Right ventricle myocardium superior (tissue), 1 donor: ENCODE measurements around the gene RALGAPA2. TPM values are rescaled to one million over a fixed set of nuclear protein-coding genes. Genes with fewer than 3 reads are reported as not detected.
A peak's percentile ranks its signal among the peaks of the same experiment; 100 is the strongest.

Experiments used
- ATAC-seq: fragments of 200-7000 bp; cut with Tn5 transposase; one replicate; pipeline ENCODE4 v1.9.1; 2020; ENCODE audit warnings: mild to moderate bottlenecking; ENCODE audit not compliant: poor library complexity
- DNase-seq: peaks from one replicate; pipeline ENCODE4 v3.0.0-alpha.2; 2020
- intact Hi-C: fragments of 100-400 bp; cut with DNase I; formaldehyde crosslinking; loops from one replicate; pipeline ENCODE4 v1.11.2; 2022
- total RNA-seq: library from RNA; stranded (reverse); fragmentation: NEBNext Ultra II Directional; extraction: Animal tissue kit (Norgen Biotek cat#: 25700); gene quantifications from one replicate; pipeline ENCODE4 v1.2.1, GENCODE V29; 2021
- donor health status: DM: no; HTN: yes; CAD: no; lungs with severe emphysema.

The RALGAPA2 gene
- total RNA-seq, 1 donor from 2014 or later = 15.5 TPM

GRCh38 chr20:20386192-20386591 lies 326.3 kb downstream of the RALGAPA2 start:
- no peak for ATAC-seq

GRCh38 chr20:20375862-20376261 lies 336.6 kb downstream of the RALGAPA2 start:
- DNase-seq (no peak), ATAC-seq (no peak)
- intact Hi-C loops = no loop called here

More at GRCh38 chr20:20386192-20386591, 326.3 kb downstream of the RALGAPA2 start:
- intact Hi-C loops = no loop called here
- no peak for DNase-seq

DNA sequence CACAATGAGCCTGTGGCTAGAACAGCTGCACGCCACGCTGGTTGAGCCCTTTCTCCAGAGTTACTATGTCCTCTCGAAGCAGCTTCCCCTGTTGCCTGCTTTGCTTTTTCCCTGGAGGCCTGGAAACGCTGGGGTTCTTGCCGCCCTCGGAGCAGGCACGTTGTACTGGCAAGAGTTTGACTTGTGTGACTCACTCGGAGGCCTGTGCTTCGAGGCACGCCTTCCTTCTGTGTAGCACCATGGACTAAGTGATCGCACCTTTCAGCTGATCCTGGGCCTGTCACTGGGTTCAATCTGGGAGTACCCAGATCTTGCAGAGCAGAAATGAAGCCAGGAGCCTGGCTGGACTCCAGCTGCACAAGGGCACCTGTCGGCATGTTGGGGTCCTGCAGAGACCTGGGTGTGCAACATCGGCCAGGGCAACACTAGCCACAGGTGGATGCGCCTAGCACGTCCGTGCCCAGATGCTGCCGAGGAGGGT lies 339.3 kb downstream of the RALGAPA2 start:
- intact Hi-C loops = no loop called here
- DNase-seq (no peak), ATAC-seq (no peak)

DNA sequence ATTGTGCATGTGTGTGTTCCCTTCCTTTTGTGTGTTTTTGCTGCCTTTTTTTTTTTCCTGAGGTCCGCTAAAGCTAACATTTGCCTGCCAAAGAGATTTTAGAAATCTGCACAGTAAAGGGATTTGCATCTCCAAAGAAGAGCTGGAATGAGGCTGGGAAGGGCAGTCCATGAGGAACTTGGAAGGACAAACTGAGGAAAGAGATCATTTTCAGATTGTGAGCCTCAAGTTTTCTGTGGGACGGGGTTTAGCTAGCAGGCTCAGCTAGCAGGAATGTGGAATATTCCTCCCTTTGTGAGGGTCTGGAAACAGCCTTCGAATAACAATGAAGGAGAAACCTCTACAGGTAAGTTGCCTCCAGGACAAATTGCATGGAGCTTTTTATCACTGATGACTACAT lies 340.8 kb downstream of the RALGAPA2 start:
- ATAC-seq = no peak
- intact Hi-C loops = no loop called here
- DNase-seq = no peak

GRCh38 chr20:20371083-20371482 lies 341.4 kb downstream of the RALGAPA2 start:
- no peak for ATAC-seq
- intact Hi-C loops = no loop called here
- DNase-seq = no peak

- DNase-seq = no peak
- no peak for ATAC-seq
- intact Hi-C loops = no loop called here
Measured at GRCh38 chr20:20370094-20370575, 342.3 kb downstream of the RALGAPA2 start.

- ATAC-seq (peak; percentile 36), DNase-seq (no peak)
- intact Hi-C loops = loop anchor here (10.0 kb wide), 1 partner anchor 205 kb away; no protein-coding TSS in a partner anchor
Measured at GRCh38 chr20:20369250-20370093, 343.0 kb downstream of the RALGAPA2 start.

GRCh38 chr20:20368418-20369249 lies 343.8 kb downstream of the RALGAPA2 start:
- ATAC-seq = no peak
- intact Hi-C loops = loop anchor here (10.0 kb wide), 1 partner anchor 206 kb away; no protein-coding TSS in a partner anchor
- no peak for DNase-seq

- intact Hi-C loops = loop anchor here (10.0 kb wide), 1 partner anchor 207 kb away; no protein-coding TSS in a partner anchor
- ATAC-seq (no peak), DNase-seq (no peak)
Measured at GRCh38 chr20:20367575-20368417, 344.6 kb downstream of the RALGAPA2 start, which contains the start of gene INSM1. INSM1 (plus strand) TSS chr20:20368104; CDS start chr20:20368268, 164 bp downstream.

DNA sequence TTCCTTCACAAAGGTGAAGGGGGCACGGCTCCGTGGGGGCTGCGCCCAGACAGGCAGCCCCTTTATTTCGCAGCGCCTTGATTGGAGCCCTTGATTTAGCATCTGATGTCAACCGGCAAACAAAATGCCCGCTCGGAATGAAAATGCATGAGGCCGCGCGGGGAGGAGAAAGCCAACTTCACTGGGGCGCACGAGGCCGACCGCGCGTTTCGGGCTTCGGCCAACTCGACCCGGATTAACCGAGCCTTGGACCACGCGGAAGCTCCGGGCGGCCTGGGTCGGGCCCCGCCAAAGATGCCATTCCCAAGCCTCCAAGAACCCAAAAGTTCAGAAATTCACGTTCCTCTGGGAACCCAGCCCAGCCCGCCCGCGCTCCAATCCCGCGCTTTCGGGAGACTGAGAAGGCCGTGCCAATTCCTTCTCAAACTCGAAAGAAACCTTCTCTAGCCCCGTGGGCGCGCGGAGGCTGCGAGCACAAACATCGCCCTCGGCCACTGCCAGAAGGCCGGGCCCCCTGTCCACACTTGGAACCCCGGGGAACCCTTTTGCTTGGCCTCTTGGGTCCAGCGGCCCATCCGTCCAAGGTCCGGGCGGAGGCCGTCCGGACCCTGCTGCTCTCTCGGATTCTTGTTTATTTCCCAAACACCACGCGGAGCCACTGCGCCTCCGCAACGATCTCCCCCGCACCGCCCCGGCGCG lies 345.4 kb downstream of the RALGAPA2 start:
- DNase-seq (no peak), ATAC-seq (no peak)
- intact Hi-C loops = loop anchor here (10.0 kb wide), 1 partner anchor 208 kb away; no protein-coding TSS in a partner anchor

DNA sequence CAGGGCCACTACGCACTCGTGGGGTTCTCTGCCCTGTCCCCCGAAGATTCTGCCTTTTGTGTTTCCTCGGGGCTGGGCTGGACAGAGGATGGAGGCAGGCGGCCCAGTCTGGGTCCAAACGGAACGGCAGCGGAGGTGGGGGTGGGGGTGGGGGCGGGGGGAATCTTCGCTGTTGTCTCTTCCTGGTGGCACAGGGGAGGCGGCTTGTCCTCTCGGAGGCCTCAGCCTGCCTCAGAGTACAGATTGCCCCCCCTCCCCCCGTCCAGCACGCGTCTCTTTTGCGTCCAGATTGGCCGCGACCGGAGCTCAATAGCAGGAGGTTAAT lies 345.9 kb downstream of the RALGAPA2 start:
- intact Hi-C loops = loop anchor here (10.0 kb wide), 1 partner anchor 208 kb away; no protein-coding TSS in a partner anchor
- DNase-seq (no peak), ATAC-seq (no peak)

DNA sequence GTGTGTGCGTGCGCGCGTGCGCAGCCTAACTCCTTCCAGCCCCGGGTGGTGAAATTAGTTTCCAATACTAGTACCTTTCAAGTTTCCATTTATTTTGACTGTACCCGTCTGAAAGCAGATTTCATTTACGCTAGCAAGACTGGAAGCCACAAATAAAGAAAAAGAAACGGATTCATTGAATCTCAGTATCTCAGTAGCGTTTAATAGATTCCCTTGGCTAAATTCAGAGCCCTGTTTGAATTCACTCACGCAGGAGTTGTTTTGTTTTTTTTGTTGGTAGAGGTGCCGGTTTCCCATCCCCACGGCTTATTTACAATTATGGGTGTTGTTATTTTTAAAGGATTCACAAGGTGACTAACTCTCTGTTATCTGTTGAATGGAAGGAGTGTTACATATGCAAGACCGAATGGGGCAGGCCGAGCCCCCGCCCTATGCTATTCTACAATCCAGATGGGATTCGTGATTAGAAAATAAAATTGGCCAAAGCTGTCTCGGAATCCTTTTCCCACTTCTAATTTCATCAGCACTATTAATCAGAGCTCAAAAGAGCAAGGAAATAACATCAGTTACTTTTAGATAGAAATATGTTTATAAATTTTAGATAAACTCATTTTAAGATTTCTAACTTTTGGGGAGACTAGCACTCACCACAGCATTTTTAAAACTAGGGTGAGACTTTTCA lies 346.8 kb downstream of the RALGAPA2 start:
- no peak for ATAC-seq
- intact Hi-C loops = loop anchor here (10.0 kb wide), 1 partner anchor 209 kb away; no protein-coding TSS in a partner anchor

DNA sequence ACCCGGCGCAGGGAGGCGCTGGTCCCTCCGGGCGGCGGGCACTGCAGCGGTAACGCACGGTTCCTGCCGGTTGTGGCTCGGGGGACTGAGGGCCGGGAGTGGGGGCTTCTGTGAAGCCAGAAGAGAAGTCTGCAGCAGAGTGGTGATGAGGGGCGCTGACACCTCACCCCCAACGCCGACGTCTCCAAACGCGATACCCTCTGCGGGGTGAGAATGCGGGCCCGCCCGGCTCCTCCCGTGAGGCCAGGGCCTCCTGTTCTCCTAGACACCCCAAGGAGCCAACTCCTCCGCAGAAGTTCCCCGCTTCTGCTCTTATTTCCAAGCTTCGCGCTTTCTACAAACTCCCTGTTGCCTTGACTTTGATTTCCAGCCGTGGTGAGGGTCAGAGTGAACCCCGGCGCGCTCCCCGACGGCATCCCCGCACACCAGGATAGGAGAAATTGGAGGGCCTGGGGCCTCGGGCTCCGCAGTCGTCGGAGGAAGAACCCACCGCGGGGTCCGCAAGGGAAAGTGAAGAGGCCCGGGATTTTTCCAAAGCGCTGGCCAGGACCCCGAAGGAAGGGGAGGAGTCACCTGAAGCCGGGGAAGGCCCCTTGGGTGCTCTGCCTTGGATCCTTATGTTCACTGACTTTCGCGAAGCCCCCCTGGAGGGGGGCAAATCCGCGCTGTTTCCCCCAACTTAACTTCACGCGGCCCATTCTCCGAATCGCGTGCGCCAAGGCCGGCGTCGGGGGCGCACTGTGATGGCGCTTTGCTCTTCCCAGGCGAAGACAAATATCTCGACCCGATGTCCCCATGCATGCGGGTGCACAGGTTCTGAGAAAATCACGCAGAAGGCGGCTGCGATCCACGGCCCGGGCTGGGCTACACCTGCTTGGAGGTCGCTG lies 347.6 kb downstream of the RALGAPA2 start:
- no peak for DNase-seq
- intact Hi-C loops = loop anchor here (10.0 kb wide), 1 partner anchor 210 kb away; no protein-coding TSS in a partner anchor

More for the DNA sequence above, 346.8 kb downstream of the RALGAPA2 start:
- DNase-seq = no peak

GRCh38 chr20:20363799-20364592 lies 348.4 kb downstream of the RALGAPA2 start:
- DNase-seq = no peak
- peak; percentile 14 for ATAC-seq
- intact Hi-C loops = loop anchor here (10.0 kb wide), 1 partner anchor 211 kb away; no protein-coding TSS in a partner anchor

More for the DNA sequence above, 347.6 kb downstream of the RALGAPA2 start:
- ATAC-seq = no peak

DNA sequence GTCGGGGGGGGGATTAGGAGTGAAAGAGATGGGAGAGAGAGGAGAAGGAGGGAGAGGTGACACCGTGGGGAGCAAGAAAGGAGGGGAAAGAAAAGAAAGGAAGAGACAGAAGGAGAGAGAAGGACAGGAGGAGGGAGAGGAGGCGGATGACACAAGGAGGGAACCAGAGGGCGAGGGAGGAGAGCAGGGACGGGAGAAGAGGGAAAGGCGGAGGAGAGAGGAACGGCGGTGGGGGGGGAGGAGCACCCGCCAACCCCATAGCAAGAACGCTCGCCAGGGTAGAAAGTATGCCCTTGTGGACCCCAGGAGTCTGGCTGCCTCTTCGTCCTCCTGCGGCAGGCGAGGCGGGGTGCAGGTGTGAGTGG lies 349.0 kb downstream of the RALGAPA2 start:
- no peak for ATAC-seq
- intact Hi-C loops = loop anchor here (10.0 kb wide), 1 partner anchor 211 kb away; no protein-coding TSS in a partner anchor
- no peak for DNase-seq
